ENCODE measurements around the gene FLYWCH1. TPM values are rescaled to one million over a fixed set of nuclear protein-coding genes. Genes with fewer than 3 reads are reported as not detected.

FLYWCH1 gene
- total RNA-seq, 4 donors from 2014 or later, result 31.3 to 49.8 (median 41.5) TPM

GRCh38 chr16:2975161-2975795, 63.5 kb downstream of the FLYWCH1 start:
- TF ChIP-seq POLR2A (IDR thresholded peaks at IDR 0.05) (no peak), CTCF (IDR thresholded peaks at IDR 0.05) (no peak)
- H3K36me3 ChIP-seq, result no peaks in the 10 kb centered on the region
- intact Hi-C loops (cut with DNase I), result no loop called here
- H3K9me3 ChIP-seq, result no peaks in the 10 kb centered on the region
- WGBS, 2 donors, result 96 to 97% methylated on average over 6 to 10 of the region's 28 CpGs
- no peak overlapping the region for H3K4me3 ChIP-seq (replicated peaks in 1 of 3)
- H3K27ac ChIP-seq, result no peak overlapping the region
- H3K4me1 ChIP-seq, result peaks cover 10 to 30% of the 10 kb centered on the region in 2 donors
- DNase-seq, result no peak
- H3K27me3 ChIP-seq, result no peaks in the 10 kb centered on the region

- intact Hi-C loops (cut with DNase I), result no loop called here
- H3K36me3 ChIP-seq, result no peaks in the 10 kb centered on the region
- WGBS, 2 donors, result 89 to 94% methylated on average over 7 of the region's 7 CpGs
- H3K9me3 ChIP-seq, result no peaks in the 10 kb centered on the region
- no peaks in the 10 kb centered on the region for H3K27me3 ChIP-seq
- H3K4me1 ChIP-seq, result peaks cover 10 to 28% of the 10 kb centered on the region in 2 donors
- H3K27ac ChIP-seq, result no peak overlapping the region
- TF ChIP-seq POLR2A (IDR thresholded peaks at IDR 0.05), result no peak
- no peak for TF ChIP-seq CTCF (IDR thresholded peaks at IDR 0.05)
- H3K4me3 ChIP-seq (replicated peaks in 1 of 3), result no peak overlapping the region
- DNase-seq, result no peak
Measured at GRCh38 chr16:2976201-2976600, 64.5 kb downstream of the FLYWCH1 start.

GRCh38 chr16:2976673-2977072, 64.9 kb downstream of the FLYWCH1 start:
- Histone ChIP-seq H3K36me3 (no peaks in the 10 kb centered on the region), H3K27me3 (no peaks in the 10 kb centered on the region), H3K27ac (no peak overlapping the region), H3K4me3 (replicated peaks in 1 of 3) (no peak overlapping the region), H3K9me3 (no peaks in the 10 kb centered on the region), H3K4me1 (peaks cover 10 to 28% of the 10 kb centered on the region in 2 donors)
- intact Hi-C loops (cut with DNase I), result no loop called here
- WGBS, 2 donors, result 95 to 99% methylated on average over 9 to 15 of the region's 15 CpGs
- no peak for DNase-seq
- TF ChIP-seq CTCF (IDR thresholded peaks at IDR 0.05), result no peak
- no peak for TF ChIP-seq POLR2A (IDR thresholded peaks at IDR 0.05)

GRCh38 chr16:2977440-2977839, 65.7 kb downstream of the FLYWCH1 start:
- intact Hi-C loops (cut with DNase I), result no loop called here
- 47 to 54% methylated on average over 6 of the region's 6 CpGs for WGBS, 2 donors
- TF ChIP-seq POLR2A (IDR thresholded peaks at IDR 0.05) (no peak), CTCF (IDR thresholded peaks at IDR 0.05) (no peak)

GRCh38 chr16:2979669-2980226, 68.0 kb downstream of the FLYWCH1 start:
- H3K36me3 ChIP-seq, result no peaks in the 10 kb centered on the region
- no peaks in the 10 kb centered on the region for H3K9me3 ChIP-seq
- no peaks in the 10 kb centered on the region for H3K27me3 ChIP-seq
- TF ChIP-seq POLR2A (IDR thresholded peaks at IDR 0.05), result no peak
- TF ChIP-seq CTCF (IDR thresholded peaks at IDR 0.05), result no peak
- intact Hi-C loops (cut with DNase I), result no loop called here
- no peak for DNase-seq
- H3K27ac ChIP-seq, result no peak overlapping the region
- 12 to 13% methylated on average over 19 to 26 of the region's 43 CpGs for WGBS, 2 donors
- H3K4me3 ChIP-seq (replicated peaks in 1 of 3), result peak overlapping the region in 1 of 3 donors; percentile 61
- peaks cover 8 to 19% of the 10 kb centered on the region in 2 donors for H3K4me1 ChIP-seq

More at GRCh38 chr16:2977440-2977839, 65.7 kb downstream of the FLYWCH1 start:
- Histone ChIP-seq H3K9me3 (no peaks in the 10 kb centered on the region), H3K27me3 (no peaks in the 10 kb centered on the region), H3K36me3 (no peaks in the 10 kb centered on the region), H3K27ac (no peak overlapping the region), H3K4me3 (replicated peaks in 1 of 3) (no peak overlapping the region), H3K4me1 (peaks cover 10 to 26% of the 10 kb centered on the region in 2 donors)
- peak; percentile 57 to 61 for DNase-seq
